OCI-LY7 (cell line): ENCODE results near the gene CEP20. TPM values are rescaled to one million over a fixed set of nuclear protein-coding genes. Genes with fewer than 3 reads are reported as not detected.

Experiments
- BruUV-seq: library from RNA; stranded (reverse); fragments of 400-500 nt; replicated peaks from 2 replicates; lab custom pipeline; 2021; lab: Mats Ljungman, UMichigan
- CTCF ChIA-PET: fragments of 300-600 bp; sonication (Branson Sonifier 250); formaldehyde crosslinking; loops from one replicate; lab custom pipeline; 2022; ENCODE audit warnings: antibody characterized with exemption; ENCODE audit not compliant: unreplicated experiment; lab: Charles Lee
- POLR2A ChIA-PET: fragments of 300-600 bp; sonication (Branson Sonifier 250); formaldehyde crosslinking; loops from one replicate; lab custom pipeline; 2022; ENCODE audit warnings: antibody characterized with exemption; lab: Charles Lee
- DNase-seq: peaks from one replicate; pipeline ENCODE4 v3.0.0-alpha.2; 2015; ENCODE audit warnings: low spot score
- H2AFZ ChIP-seq: fragments of 200-600 bp; sonication (generic), shearing (Covaris generic); 2 replicates; pipeline ENCODE4 v1.6.1; 2014; ENCODE audit warnings: mild to moderate bottlenecking, antibody characterized with exemption, low read length, moderate library complexity
- H3K27ac ChIP-seq: fragments of 200-600 bp; sonication (generic); 2 replicates; pipeline ENCODE4 v1.5.1; 2014; ENCODE audit warnings: mixed run types, low read depth, mild to moderate bottlenecking, moderate library complexity, low read length, inconsistent platforms; ENCODE audit not compliant: poor library complexity, severe bottlenecking
- H3K36me3 ChIP-seq: fragments of 200-600 bp; sonication (generic); 2 replicates; pipeline ENCODE4 v1.6.1; 2014; ENCODE audit warnings: mild to moderate bottlenecking, antibody characterized with exemption, low read length, moderate library complexity, mixed read lengths; ENCODE audit not compliant: insufficient read depth
- H3K4me1 ChIP-seq: fragments of 200-600 bp; sonication (generic); 2 replicates; pipeline ENCODE4 v1.5.1; 2014; ENCODE audit warnings: mild to moderate bottlenecking, low read length; ENCODE audit not compliant: insufficient read depth, poor library complexity, severe bottlenecking
- H3K4me2 ChIP-seq: fragments of 200-600 bp; sonication (generic); 2 replicates; pipeline ENCODE4 v1.6.1; 2014; ENCODE audit warnings: mild to moderate bottlenecking, low read length
- H3K4me3 ChIP-seq: fragments of 200-600 bp; sonication (generic); 2 replicates; pipeline ENCODE4 v1.5.1; 2014; ENCODE audit warnings: mild to moderate bottlenecking, low read depth, low read length; ENCODE audit not compliant: poor library complexity, severe bottlenecking
- H3K79me2 ChIP-seq: fragments of 200-600 bp; sonication (generic); 2 replicates; pipeline ENCODE4 v1.6.1; 2016; ENCODE audit warnings: low read depth, mild to moderate bottlenecking, low read length, moderate library complexity, mixed read lengths; ENCODE audit not compliant: insufficient read depth
- H3K9me2 ChIP-seq: fragments of 200-600 bp; sonication (generic); 2 replicates; pipeline ENCODE4 v1.6.1; 2016; ENCODE audit warnings: mild to moderate bottlenecking, low read length, mixed read lengths; ENCODE audit not compliant: insufficient read depth
- H3K9me3 ChIP-seq: fragments of 200-600 bp; sonication (generic); 2 replicates; pipeline ENCODE4 v1.6.1; 2014; ENCODE audit warnings: mild to moderate bottlenecking, mixed run types, low read length, mixed read lengths
- H4K20me1 ChIP-seq: fragments of 200-600 bp; sonication (generic); 2 replicates; pipeline ENCODE4 v1.6.1; 2014; ENCODE audit warnings: mild to moderate bottlenecking, antibody characterized with exemption, low read length, moderate library complexity, mixed read lengths; ENCODE audit not compliant: insufficient read depth
- EZH2phosphoT487 ChIP-seq: fragments of 200-600 bp; sonication (generic); IDR thresholded peaks from 2 replicates; pipeline ENCODE4 v1.6.1; 2018; ENCODE audit warnings: low read depth, borderline replicate concordance, mild to moderate bottlenecking, mixed run types, antibody characterized with exemption, low read length, moderate library complexity, mixed read lengths
- intact Hi-C: fragments of 100-400 bp; cut with micrococcal nuclease; formaldehyde crosslinking; loops from one replicate; pipeline ENCODE4 v1.10.0; 2022; ENCODE audit not compliant: unreplicated experiment
- total RNA-seq, 2 experiments: library from RNA; depleted of rRNA in 1 of 2; stranded (reverse); fragments of >200 nt in 1 of 2; shearing (Covaris generic) in 1 of 2; gene quantifications; 2 replicates each; pipeline ENCODE4 v1.2.3, GENCODE V29; 2014 to 2022
- TF ChIP-seq, protein P1 (sequence below): fragments of 200-600 bp; sonication (generic); conservative IDR thresholded peaks from 2 replicates; pipeline ENCODE4 v1.5.1; 2014; ENCODE audit warnings: mild to moderate bottlenecking, antibody characterized with exemption, low read length, moderate library complexity, mixed read lengths

The CEP20 gene
- total RNA-seq, 2 experiments from 2014 or later = 36.6 to 62.8 TPM

DNA sequence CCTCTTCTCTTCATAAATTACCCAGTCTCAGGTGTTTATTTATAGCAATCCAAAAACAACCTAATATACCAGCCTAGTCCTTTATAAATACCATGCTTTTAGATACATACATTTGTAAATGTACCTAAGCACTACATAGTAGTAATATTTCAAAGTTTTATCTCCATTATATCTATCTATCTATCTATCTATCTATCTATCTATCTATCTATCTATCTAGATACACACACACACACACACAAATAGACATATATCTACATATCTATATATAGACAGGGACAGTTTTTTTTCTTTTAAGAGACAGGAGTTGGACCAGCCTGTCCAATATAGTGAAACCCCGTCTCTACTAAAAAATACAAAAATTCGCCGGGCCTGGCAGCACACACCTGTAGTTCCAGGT, 5.8 kb downstream of the CEP20 start:
- H3K4me3 ChIP-seq = no peak overlapping the region
- DNase-seq = no peak
- H3K79me2 ChIP-seq = peaks cover 43% of the 10 kb centered on the region
- H2AFZ ChIP-seq = no peak overlapping the region
- TF ChIP-seq, protein P1, sequence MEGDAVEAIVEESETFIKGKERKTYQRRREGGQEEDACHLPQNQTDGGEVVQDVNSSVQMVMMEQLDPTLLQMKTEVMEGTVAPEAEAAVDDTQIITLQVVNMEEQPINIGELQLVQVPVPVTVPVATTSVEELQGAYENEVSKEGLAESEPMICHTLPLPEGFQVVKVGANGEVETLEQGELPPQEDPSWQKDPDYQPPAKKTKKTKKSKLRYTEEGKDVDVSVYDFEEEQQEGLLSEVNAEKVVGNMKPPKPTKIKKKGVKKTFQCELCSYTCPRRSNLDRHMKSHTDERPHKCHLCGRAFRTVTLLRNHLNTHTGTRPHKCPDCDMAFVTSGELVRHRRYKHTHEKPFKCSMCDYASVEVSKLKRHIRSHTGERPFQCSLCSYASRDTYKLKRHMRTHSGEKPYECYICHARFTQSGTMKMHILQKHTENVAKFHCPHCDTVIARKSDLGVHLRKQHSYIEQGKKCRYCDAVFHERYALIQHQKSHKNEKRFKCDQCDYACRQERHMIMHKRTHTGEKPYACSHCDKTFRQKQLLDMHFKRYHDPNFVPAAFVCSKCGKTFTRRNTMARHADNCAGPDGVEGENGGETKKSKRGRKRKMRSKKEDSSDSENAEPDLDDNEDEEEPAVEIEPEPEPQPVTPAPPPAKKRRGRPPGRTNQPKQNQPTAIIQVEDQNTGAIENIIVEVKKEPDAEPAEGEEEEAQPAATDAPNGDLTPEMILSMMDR = no peak
- no peak for TF ChIP-seq EZH2phosphoT487
- H3K36me3 ChIP-seq = peaks cover 86% of the 10 kb centered on the region
- BruUV-seq = no TSS peak
- H3K4me2 ChIP-seq = no peak overlapping the region
- no peaks in the 10 kb centered on the region for H4K20me1 ChIP-seq
- CTCF ChIA-PET = no interaction called here
- intact Hi-C loops = no loop called here
- no peaks in the 10 kb centered on the region for H3K9me2 ChIP-seq
- no peaks in the 10 kb centered on the region for H3K9me3 ChIP-seq
- H3K27ac ChIP-seq = no peak overlapping the region
- POLR2A ChIA-PET = no interaction called here
- H3K4me1 ChIP-seq = peaks cover 24% of the 10 kb centered on the region

DNA sequence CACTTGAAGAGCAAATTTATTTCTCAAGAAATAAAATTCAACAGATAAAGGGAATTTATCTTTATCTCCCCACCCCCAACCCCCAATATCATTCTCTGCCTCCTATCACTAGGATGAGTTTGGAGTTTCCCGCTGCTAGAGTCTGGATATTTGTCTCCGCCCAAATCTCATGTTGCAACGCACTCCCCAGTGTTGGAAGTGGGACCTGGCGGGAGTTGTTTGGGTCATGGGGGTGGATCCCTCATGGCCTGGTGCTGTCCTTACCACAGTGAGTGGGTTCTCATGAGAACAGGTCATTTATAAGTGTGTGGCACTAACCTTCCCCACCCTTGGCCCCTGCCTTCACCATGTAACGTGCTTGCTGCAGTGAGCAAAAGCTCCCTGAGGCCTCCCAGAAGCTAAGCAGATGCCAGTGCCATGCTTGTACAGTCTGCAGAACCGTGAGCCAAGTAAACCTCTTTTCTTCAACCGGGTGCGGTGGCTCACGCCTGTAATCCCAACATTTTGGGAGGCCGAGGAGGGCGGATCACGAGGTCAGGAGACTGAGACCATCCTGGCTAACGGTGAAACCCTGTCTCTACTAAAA, 6.5 kb downstream of the CEP20 start:
- no peaks in the 10 kb centered on the region for H3K9me3 ChIP-seq
- no peak overlapping the region for H3K4me2 ChIP-seq
- no peak overlapping the region for H3K4me3 ChIP-seq
- BruUV-seq = no TSS peak
- intact Hi-C loops = no loop called here
- no peak for DNase-seq
- peaks cover 36% of the 10 kb centered on the region for H3K79me2 ChIP-seq
- no peaks in the 10 kb centered on the region for H3K9me2 ChIP-seq
- peaks cover 93% of the 10 kb centered on the region for H3K36me3 ChIP-seq
- TF ChIP-seq EZH2phosphoT487 = no peak
- TF ChIP-seq, protein P1 = no peak
- ChIA-PET CTCF (no interaction called here), POLR2A (no interaction called here)
- no peak overlapping the region for H3K27ac ChIP-seq
- H4K20me1 ChIP-seq = no peaks in the 10 kb centered on the region
- H3K4me1 ChIP-seq = peaks cover 17% of the 10 kb centered on the region
- H2AFZ ChIP-seq = no peak overlapping the region

DNA sequence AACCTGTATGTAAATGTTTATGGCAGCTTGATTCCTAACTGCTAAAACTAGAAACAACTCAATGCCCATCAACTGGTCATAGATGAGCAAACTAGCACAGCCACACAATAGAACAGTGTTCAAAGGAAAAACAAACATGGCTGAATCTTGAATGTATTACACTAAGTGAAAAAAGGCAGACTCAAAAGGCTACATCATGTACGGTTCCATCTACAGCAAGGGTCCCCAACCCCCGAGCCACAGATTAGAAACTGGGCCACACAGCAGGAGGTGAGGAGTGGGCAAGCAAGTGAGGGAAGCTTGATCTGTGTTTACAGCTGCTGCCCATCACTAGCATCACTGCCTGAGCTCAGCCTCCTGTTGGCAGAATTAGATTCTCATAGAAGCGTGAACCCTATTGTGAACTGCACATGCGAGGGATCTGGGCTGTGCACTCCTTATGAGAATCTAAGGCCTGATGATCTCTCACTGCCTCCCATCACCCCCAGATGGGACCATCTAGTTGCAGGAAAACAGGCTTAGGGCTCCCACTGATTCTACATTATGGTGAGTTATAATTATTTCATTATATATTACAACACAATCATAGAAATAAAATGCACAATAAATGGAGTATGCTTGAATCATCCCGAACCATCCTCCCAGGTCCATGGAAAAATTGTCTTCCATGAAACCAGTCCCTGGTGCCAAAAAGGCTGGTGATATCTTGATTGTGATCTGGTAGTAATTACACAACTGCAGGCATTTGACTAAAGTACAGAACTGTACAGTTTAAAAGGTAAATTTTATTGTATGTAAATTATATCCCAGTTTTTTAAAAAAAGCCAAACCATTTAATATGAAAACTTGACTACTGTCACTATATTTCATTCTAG, 7.7 kb downstream of the CEP20 start:
- intact Hi-C loops = no loop called here
- TF ChIP-seq EZH2phosphoT487 = no peak
- TF ChIP-seq, protein P1 = no peak
- H3K4me1 ChIP-seq = peaks cover 6% of the 10 kb centered on the region
- no peaks in the 10 kb centered on the region for H3K9me3 ChIP-seq
- no peaks in the 10 kb centered on the region for H4K20me1 ChIP-seq
- H2AFZ ChIP-seq = no peak overlapping the region
- no peak overlapping the region for H3K4me2 ChIP-seq
- H3K9me2 ChIP-seq = no peaks in the 10 kb centered on the region
- H3K4me3 ChIP-seq = no peak overlapping the region
- peaks cover 24% of the 10 kb centered on the region for H3K79me2 ChIP-seq
- POLR2A ChIA-PET = interaction anchor here (0.6 kb wide), 2 partner anchors 17 to 151 kb away, joined by 4 to 5 read pairs; no protein-coding TSS in a partner anchor
- CTCF ChIA-PET = no interaction called here
- no TSS peak for BruUV-seq
- H3K36me3 ChIP-seq = peaks cover 90% of the 10 kb centered on the region
- no peak overlapping the region for H3K27ac ChIP-seq
- no peak for DNase-seq
